ENCODE data around the gene ADGRG1. TPM values are rescaled to one million over a fixed set of nuclear protein-coding genes. Genes with fewer than 3 reads are reported as not detected.

The ADGRG1 gene
- total and polyA plus RNA-seq, 2 experiments from 2014 or later: 45.9 to 58.0 TPM

DNA sequence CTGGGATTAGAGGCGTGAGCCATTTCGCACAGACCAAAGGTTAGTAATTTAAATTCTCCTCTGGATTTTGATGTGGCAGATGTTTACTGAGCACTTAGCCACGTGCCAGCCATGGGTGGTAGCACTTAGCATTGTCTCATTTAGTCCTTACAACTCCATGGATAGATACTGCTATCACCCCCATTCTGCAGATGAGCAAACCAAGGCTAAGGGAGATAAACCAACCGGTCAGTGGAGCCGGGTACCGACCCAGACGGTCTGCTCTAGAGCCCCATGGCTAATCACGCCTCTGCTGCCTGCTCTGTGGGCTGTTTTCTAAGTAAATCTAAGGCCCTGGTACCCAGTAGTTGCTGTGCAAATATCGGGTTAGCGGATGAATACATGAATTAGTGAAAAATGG, 12.6 kb upstream of the ADGRG1 start:
- H3K36me3 ChIP-seq (replicated peaks; ENCODE audit: insufficient read depth, low read depth): no peaks in the 10 kb centered on the region
- TF ChIP-seq EZH2 (IDR thresholded peaks at IDR 0.05; ENCODE audit: borderline replicate concordance) (no peak), EZH2phosphoT487 (IDR thresholded peaks at IDR 0.05; ENCODE audit: low read depth, severe bottlenecking, unreplicated experiment) (no peak)
- TF ChIP-seq, protein P1, sequence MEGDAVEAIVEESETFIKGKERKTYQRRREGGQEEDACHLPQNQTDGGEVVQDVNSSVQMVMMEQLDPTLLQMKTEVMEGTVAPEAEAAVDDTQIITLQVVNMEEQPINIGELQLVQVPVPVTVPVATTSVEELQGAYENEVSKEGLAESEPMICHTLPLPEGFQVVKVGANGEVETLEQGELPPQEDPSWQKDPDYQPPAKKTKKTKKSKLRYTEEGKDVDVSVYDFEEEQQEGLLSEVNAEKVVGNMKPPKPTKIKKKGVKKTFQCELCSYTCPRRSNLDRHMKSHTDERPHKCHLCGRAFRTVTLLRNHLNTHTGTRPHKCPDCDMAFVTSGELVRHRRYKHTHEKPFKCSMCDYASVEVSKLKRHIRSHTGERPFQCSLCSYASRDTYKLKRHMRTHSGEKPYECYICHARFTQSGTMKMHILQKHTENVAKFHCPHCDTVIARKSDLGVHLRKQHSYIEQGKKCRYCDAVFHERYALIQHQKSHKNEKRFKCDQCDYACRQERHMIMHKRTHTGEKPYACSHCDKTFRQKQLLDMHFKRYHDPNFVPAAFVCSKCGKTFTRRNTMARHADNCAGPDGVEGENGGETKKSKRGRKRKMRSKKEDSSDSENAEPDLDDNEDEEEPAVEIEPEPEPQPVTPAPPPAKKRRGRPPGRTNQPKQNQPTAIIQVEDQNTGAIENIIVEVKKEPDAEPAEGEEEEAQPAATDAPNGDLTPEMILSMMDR (IDR thresholded peaks at IDR 0.05; ENCODE audit: poor library complexity): no peak
- 89% methylated on average over 10 of the region's 10 CpGs for WGBS (ENCODE audit: low lambda C conversion rate, missing lambda C conversion rate)
- H3K9me2 ChIP-seq (replicated peaks; ENCODE audit: insufficient read depth): no peaks in the 10 kb centered on the region
- H3K27ac ChIP-seq: no peak overlapping the region
- peaks cover 8% of the 10 kb centered on the region for H3K4me1 ChIP-seq (ENCODE audit: insufficient read depth)
- no peak overlapping the region for H3K4me3 ChIP-seq
- H3K9me3 ChIP-seq (ENCODE audit: low read depth): no peaks in the 10 kb centered on the region
- no peaks in the 10 kb centered on the region for H3K27me3 ChIP-seq
- no peak overlapping the region for H2AFZ ChIP-seq
- no peaks in the 10 kb centered on the region for H4K20me1 ChIP-seq (ENCODE audit: insufficient read depth, poor library complexity, severe bottlenecking)
- DNase-seq (ENCODE audit: low spot score): no peak
- H3K4me2 ChIP-seq: no peak overlapping the region
- H3K79me2 ChIP-seq: peaks cover 4% of the 10 kb centered on the region

DNA sequence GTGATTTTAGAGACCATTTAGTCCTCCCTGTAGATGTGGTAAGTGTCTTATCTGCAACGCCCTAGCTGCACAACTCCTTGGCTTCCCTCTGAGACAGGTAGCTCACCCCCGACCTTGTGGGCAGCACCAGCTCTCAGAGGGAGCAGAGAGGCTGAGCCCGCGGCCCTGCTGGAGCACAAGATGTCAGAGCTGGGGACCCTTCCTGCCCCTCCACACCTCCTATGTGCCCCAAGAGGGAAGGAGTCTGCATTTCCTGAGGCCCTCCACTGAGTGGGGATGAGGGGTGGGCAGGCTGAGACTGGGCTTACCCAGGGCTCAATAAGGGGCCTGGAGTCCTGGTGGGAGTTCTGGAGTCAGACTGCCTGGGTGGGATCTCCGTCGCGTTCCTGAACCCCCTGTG, 12.2 kb upstream of the ADGRG1 start:
- 91% methylated on average over 7 of the region's 7 CpGs for WGBS (ENCODE audit: low lambda C conversion rate, missing lambda C conversion rate)
- H3K4me1 ChIP-seq (ENCODE audit: insufficient read depth): peaks cover 10% of the 10 kb centered on the region
- no peak for DNase-seq (ENCODE audit: low spot score)

DNA sequence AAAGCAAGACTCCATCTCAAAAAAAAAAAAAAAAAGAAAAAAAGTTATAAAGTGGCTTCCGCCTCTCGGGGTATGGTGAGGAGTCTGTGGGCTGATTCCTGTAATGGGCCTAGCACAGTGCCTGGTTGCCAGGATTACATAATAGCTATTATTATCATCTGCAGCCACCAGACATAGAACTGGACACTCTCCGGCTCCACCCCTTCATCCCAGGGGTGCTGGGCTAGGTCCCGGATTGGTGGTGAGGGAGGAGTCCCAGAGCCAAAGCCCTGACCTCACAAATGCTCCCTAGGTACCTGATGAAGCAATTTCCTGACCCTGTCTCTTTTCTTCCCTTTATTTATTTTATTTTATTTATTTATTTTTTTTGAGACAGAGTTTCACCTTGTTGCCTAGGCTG, 11.6 kb upstream of the ADGRG1 start:
- no peaks in the 10 kb centered on the region for H3K9me2 ChIP-seq (replicated peaks; ENCODE audit: insufficient read depth)

More for the DNA sequence above, 12.2 kb upstream of the ADGRG1 start:
- H4K20me1 ChIP-seq (ENCODE audit: insufficient read depth, poor library complexity, severe bottlenecking): no peaks in the 10 kb centered on the region
- no peaks in the 10 kb centered on the region for H3K36me3 ChIP-seq (replicated peaks; ENCODE audit: insufficient read depth, low read depth)
- no peaks in the 10 kb centered on the region for H3K27me3 ChIP-seq
- no peak overlapping the region for H3K27ac ChIP-seq
- peaks cover 9% of the 10 kb centered on the region for H3K79me2 ChIP-seq
- no peak overlapping the region for H2AFZ ChIP-seq
- no peak overlapping the region for H3K4me2 ChIP-seq
- TF ChIP-seq EZH2phosphoT487 (IDR thresholded peaks at IDR 0.05; ENCODE audit: low read depth, severe bottlenecking, unreplicated experiment): no peak
- no peak for TF ChIP-seq EZH2 (IDR thresholded peaks at IDR 0.05; ENCODE audit: borderline replicate concordance)
- TF ChIP-seq, protein P1 (IDR thresholded peaks at IDR 0.05; ENCODE audit: poor library complexity): no peak
- H3K9me2 ChIP-seq (replicated peaks; ENCODE audit: insufficient read depth): no peaks in the 10 kb centered on the region
- H3K9me3 ChIP-seq (ENCODE audit: low read depth): no peaks in the 10 kb centered on the region
- no peak overlapping the region for H3K4me3 ChIP-seq

More for the DNA sequence above, 11.6 kb upstream of the ADGRG1 start:
- TF ChIP-seq EZH2 (IDR thresholded peaks at IDR 0.05; ENCODE audit: borderline replicate concordance) (no peak), EZH2phosphoT487 (IDR thresholded peaks at IDR 0.05; ENCODE audit: low read depth, severe bottlenecking, unreplicated experiment) (no peak)
- TF ChIP-seq, protein P1 (IDR thresholded peaks at IDR 0.05; ENCODE audit: poor library complexity): no peak
- Histone ChIP-seq H3K9me3 (ENCODE audit: low read depth) (no peaks in the 10 kb centered on the region), H3K4me3 (no peak overlapping the region), H3K27ac (no peak overlapping the region), H3K4me1 (ENCODE audit: insufficient read depth) (peaks cover 16% of the 10 kb centered on the region), H3K36me3 (replicated peaks; ENCODE audit: insufficient read depth, low read depth) (no peaks in the 10 kb centered on the region), H2AFZ (no peak overlapping the region), H3K27me3 (no peaks in the 10 kb centered on the region), H4K20me1 (ENCODE audit: insufficient read depth, poor library complexity, severe bottlenecking) (no peaks in the 10 kb centered on the region), H3K79me2 (peaks cover 15% of the 10 kb centered on the region), H3K4me2 (no peak overlapping the region)
- 88% methylated on average over 4 of the region's 4 CpGs for WGBS (ENCODE audit: low lambda C conversion rate, missing lambda C conversion rate)
- no peak for DNase-seq (ENCODE audit: low spot score)
